OCI-LY3 (cell line): Measurements from ENCODE around the gene GRIK2.
"Not testable (repeated sequence)": the region's sequence is repeated elsewhere in the genome, so short reads cannot be mapped to it uniquely, and the experiment has no call there.

Experiments
- H2AFZ ChIP-seq: fragments of 200-600, 300-600 bp; shearing (Covaris generic); 2 replicates; pipeline ENCODE4 v1.6.0; 2014; ENCODE audit warnings: antibody characterized with exemption, low read depth, low read length
- H3K27ac ChIP-seq: fragments of 200-600, 300-600 bp; sonication (generic); 2 replicates; pipeline ENCODE4 v1.5.1; 2014; ENCODE audit warnings: mild to moderate bottlenecking, low read length, moderate library complexity, mixed read lengths
- H3K27me3 ChIP-seq: fragments of 200-600, 300-600 bp; sonication (generic); 2 replicates; pipeline ENCODE4 v1.6.1; 2014; ENCODE audit warnings: low read depth, low read length, mixed read lengths
- H3K36me3 ChIP-seq: fragments of 200-600, 300-600 bp; sonication (generic); replicated peaks from 2 replicates; pipeline ENCODE3; 2014; ENCODE audit warnings: low read depth, low read length, mixed read lengths
- H3K4me1 ChIP-seq: fragments of 300-600, 200-600 bp; sonication (generic); 2 replicates; pipeline ENCODE4 v1.6.1; 2014; ENCODE audit warnings: low read length, mixed read lengths
- H3K4me2 ChIP-seq: fragments of 200-600, 300-600 bp; sonication (generic); 2 replicates; pipeline ENCODE4 v1.6.1; 2014; ENCODE audit warnings: low read length, mixed read lengths
- H3K4me3 ChIP-seq: fragments of 300-600, 200-600 bp; sonication (generic); 2 replicates; pipeline ENCODE4 v1.5.1; 2014; ENCODE audit warnings: antibody characterized with exemption, mild to moderate bottlenecking, low read length, moderate library complexity
- H3K79me2 ChIP-seq: fragments of 300-600, 200-600 bp; shearing (Covaris generic); 2 replicates; pipeline ENCODE4 v1.6.1; 2014; ENCODE audit warnings: mild to moderate bottlenecking, low read length, mixed read lengths
- H3K9ac ChIP-seq: fragments of 300-600, 200-600 bp; shearing (Covaris generic); 2 replicates; pipeline ENCODE4 v1.6.0; 2014; ENCODE audit warnings: mild to moderate bottlenecking, low read length, moderate library complexity
- H3K9me3 ChIP-seq: fragments of 200-600, 300-600 bp; shearing (Covaris generic); 2 replicates; pipeline ENCODE4 v1.6.1; 2014; ENCODE audit warnings: low read length, mixed read lengths; ENCODE audit not compliant: insufficient read depth
- H4K20me1 ChIP-seq: fragments of 200-600, 300-600 bp; sonication (generic); 2 replicates; pipeline ENCODE4 v1.6.1; 2016; ENCODE audit warnings: low read length, mixed read lengths; ENCODE audit not compliant: insufficient read depth
- CTCF ChIP-seq: fragments of 200-600, 300-600 bp; sonication (generic); IDR thresholded peaks from 2 replicates; pipeline ENCODE4 v1.5.1; 2014; ENCODE audit warnings: antibody characterized with exemption, low read length, low read depth
- EZH2phosphoT487 ChIP-seq: fragments of 200-600 bp; shearing (Covaris generic); IDR thresholded peaks from 2 replicates; pipeline ENCODE4 v1.6.1; 2018; ENCODE audit warnings: antibody characterized with exemption, mixed run types, low read depth

GRIK2 gene

GRCh38 chr6:101393251-101393828 lies at the start of gene GRIK2:
GRIK2 (plus strand) TSS chr6:101393708.
- TF ChIP-seq CTCF (no peak), EZH2phosphoT487 (no peak)
- Histone ChIP-seq H3K9me3 (no peaks in the 10 kb centered on the region), H3K4me3 (no peak within 1 kb of the TSS), H3K36me3 (no peaks in the 10 kb centered on the region), H3K27ac (no peak within 1 kb of the TSS), H4K20me1 (no peaks in the 10 kb centered on the region), H3K79me2 (no peaks in the 10 kb centered on the region), H3K4me1 (no peaks in the 10 kb centered on the region), H2AFZ (no peak within 1 kb of the TSS), H3K27me3 (no peaks in the 10 kb centered on the region), H3K4me2 (no peak within 1 kb of the TSS), H3K9ac (no peak within 1 kb of the TSS)

GRCh38 chr6:101344885-101345284 lies 48.6 kb upstream of the GRIK2 start:
- no peak for TF ChIP-seq EZH2phosphoT487
- TF ChIP-seq CTCF: no peak
- no peak overlapping the region for H2AFZ ChIP-seq
- no peak overlapping the region for H3K4me3 ChIP-seq
- H3K4me2 ChIP-seq: no peak overlapping the region
- no peaks in the 10 kb centered on the region for H3K79me2 ChIP-seq
- H3K4me1 ChIP-seq: no peaks in the 10 kb centered on the region
- no peak overlapping the region for H3K9ac ChIP-seq
- H3K36me3 ChIP-seq: no peaks in the 10 kb centered on the region
- H3K27ac ChIP-seq: no peak overlapping the region
- no peaks in the 10 kb centered on the region for H3K27me3 ChIP-seq
- no peaks in the 10 kb centered on the region for H3K9me3 ChIP-seq
- H4K20me1 ChIP-seq: no peaks in the 10 kb centered on the region

- no peaks in the 10 kb centered on the region for H3K9me3 ChIP-seq
- H3K36me3 ChIP-seq: no peaks in the 10 kb centered on the region
- TF ChIP-seq EZH2phosphoT487: no peak
- no peak for TF ChIP-seq CTCF
- H3K27me3 ChIP-seq: no peaks in the 10 kb centered on the region
- H3K27ac ChIP-seq: no peak overlapping the region
- no peak overlapping the region for H3K4me2 ChIP-seq
- H3K4me3 ChIP-seq: no peak overlapping the region
- H2AFZ ChIP-seq: no peak overlapping the region
- no peak overlapping the region for H3K9ac ChIP-seq
- no peaks in the 10 kb centered on the region for H4K20me1 ChIP-seq
- no peaks in the 10 kb centered on the region for H3K79me2 ChIP-seq
- H3K4me1 ChIP-seq: no peaks in the 10 kb centered on the region
Measured at GRCh38 chr6:101348816-101349215, 44.7 kb upstream of the GRIK2 start.

GRCh38 chr6:101350631-101351030 lies 42.9 kb upstream of the GRIK2 start:
- not testable (repeated sequence) for H3K27me3 ChIP-seq, H3K9ac ChIP-seq, H3K4me2 ChIP-seq

More at GRCh38 chr6:101350631-101351030, 42.9 kb upstream of the GRIK2 start:
- not testable (repeated sequence) for H3K79me2 ChIP-seq, H3K4me1 ChIP-seq, H3K27ac ChIP-seq, H3K4me3 ChIP-seq, H3K36me3 ChIP-seq, H3K9me3 ChIP-seq, H4K20me1 ChIP-seq, H2AFZ ChIP-seq
